Measurements from ENCODE around the gene ATP6V0E2.

Gene ATP6V0E2

GRCh38 chr7:149833495-149834130, 40.2 kb upstream of the ATP6V0E2 start:
- DNase-seq (ENCODE audit: low read depth) = no peak
- H3K4me3 ChIP-seq (ENCODE audit: low read depth, low read length) = no peak overlapping the region
- TF ChIP-seq CTCF (conservative IDR thresholded peaks at IDR 0.05; ENCODE audit: low read depth, low read length) = no peak

GRCh38 chr7:149834601-149835000, 39.2 kb upstream of the ATP6V0E2 start:
- H3K4me3 ChIP-seq (ENCODE audit: low read depth, low read length) = no peak overlapping the region
- DNase-seq (ENCODE audit: low read depth) = no peak
- TF ChIP-seq CTCF (conservative IDR thresholded peaks at IDR 0.05; ENCODE audit: low read depth, low read length) = no peak

GRCh38 chr7:149836434-149836833, 37.3 kb upstream of the ATP6V0E2 start:
- H3K4me3 ChIP-seq (ENCODE audit: low read depth, low read length) = no peak overlapping the region
- DNase-seq (ENCODE audit: low read depth) = no peak
- no peak for TF ChIP-seq CTCF (conservative IDR thresholded peaks at IDR 0.05; ENCODE audit: low read depth, low read length)

- DNase-seq (ENCODE audit: low read depth) = no peak
- no peak overlapping the region for H3K4me3 ChIP-seq (ENCODE audit: low read depth, low read length)
- no peak for TF ChIP-seq CTCF (conservative IDR thresholded peaks at IDR 0.05; ENCODE audit: low read depth, low read length)
Measured at GRCh38 chr7:149837564-149838223, 36.1 kb upstream of the ATP6V0E2 start.

GRCh38 chr7:149838224-149838991, 35.4 kb upstream of the ATP6V0E2 start, which contains the start of gene ZNF862:
Gene ZNF862, plus strand, starts transcription at chr7:149838375. Its CDS starts 237 bp downstream, at chr7:149838612.
- no peak for TF ChIP-seq CTCF (conservative IDR thresholded peaks at IDR 0.05; ENCODE audit: low read depth, low read length)
- H3K4me3 ChIP-seq (ENCODE audit: low read depth, low read length) = peak within 1 kb of the TSS; percentile 85
- peak; percentile 99 for DNase-seq (ENCODE audit: low read depth)

- peak; percentile 28 for TF ChIP-seq CTCF (conservative IDR thresholded peaks at IDR 0.05; ENCODE audit: low read depth, low read length)
- no peak for DNase-seq (ENCODE audit: low read depth)
Measured at GRCh38 chr7:149838992-149839408, 34.8 kb upstream of the ATP6V0E2 start.

More at GRCh38 chr7:149838992-149839408, 34.8 kb upstream of the ATP6V0E2 start:
- H3K4me3 ChIP-seq (ENCODE audit: low read depth, low read length) = peak overlapping the region; percentile 85
